Common myeloid progenitor, CD34-positive (primary cell): Measurements from ENCODE around the gene BCORL1.

Experiments used
- CTCF ChIA-PET: fragments of 350-600 bp; sonication (Branson Sonifier 250); formaldehyde crosslinking; loops from one replicate; lab custom pipeline; 2021; ENCODE audit warnings: antibody characterized with exemption; lab: Charles Lee
- POLR2A ChIA-PET: fragments of 350-600 bp; sonication (Branson Sonifier 250); formaldehyde crosslinking; loops from one replicate; lab custom pipeline; 2021; ENCODE audit warnings: antibody characterized with exemption; lab: Charles Lee
- DNase-seq, 3 donors: peaks; one replicate each; pipeline versions ENCODE4 v3.0.0 to v3.0.0-alpha.2; 2013
- H3K27ac ChIP-seq, 2 experiments: 1 replicate in 1 of 2; 2 replicates in 1 of 2; pipeline ENCODE4 v1.7.0; 2013; ENCODE audit warnings: inconsistent platforms in 2 of 2, low read length in 2 of 2, mild to moderate bottlenecking in 2 of 2, low read depth in 1 of 2, moderate library complexity in 1 of 2; ENCODE audit not compliant: severe bottlenecking in 2 of 2, insufficient read depth in 1 of 2, poor library complexity in 1 of 2
- H3K27me3 ChIP-seq, 5 experiments: replicated peaks in 2 of 5; 1 replicate in 3 of 5; 2 replicates in 2 of 5; pipeline versions ENCODE4 v1.6.1 to v1.7.0; 2013; ENCODE audit warnings: low read length in 4 of 5, mild to moderate bottlenecking in 2 of 5, moderate library complexity in 2 of 5, inconsistent platforms in 1 of 5; ENCODE audit not compliant: insufficient read depth in 5 of 5, control insufficient read depth in 4 of 5
- H3K36me3 ChIP-seq, 4 experiments: 1 replicate in 2 of 4; 2 replicates in 2 of 4; pipeline versions ENCODE4 v1.6.1 to v1.7.0; 2013; ENCODE audit warnings: low read length in 3 of 4, control low read depth in 1 of 4, mild to moderate bottlenecking in 1 of 4; ENCODE audit not compliant: control insufficient read depth in 4 of 4, insufficient read depth in 4 of 4
- H3K4me1 ChIP-seq, 4 experiments: 1 replicate in 3 of 4; 2 replicates in 1 of 4; pipeline versions ENCODE4 v1.6.1 to v1.7.1; 2013; ENCODE audit warnings: low read length in 3 of 4, mild to moderate bottlenecking in 3 of 4, control low read depth in 1 of 4, inconsistent platforms in 1 of 4, moderate library complexity in 1 of 4; ENCODE audit not compliant: control insufficient read depth in 4 of 4, insufficient read depth in 4 of 4; ENCODE audit errors: control extremely low read depth in 1 of 4
- H3K4me3 ChIP-seq, 7 experiments: 1 replicate in 4 of 7; 2 replicates in 3 of 7; pipeline versions ENCODE4 v1.5.1 to v1.7.0; 2013; ENCODE audit warnings: mild to moderate bottlenecking in 7 of 7, low read length in 6 of 7, moderate library complexity in 6 of 7, inconsistent platforms in 2 of 7, low read depth in 2 of 7, control low read depth in 1 of 7; ENCODE audit not compliant: insufficient read depth in 4 of 7, control insufficient read depth in 1 of 7; ENCODE audit errors: extremely low read depth in 1 of 7
- H3K9me3 ChIP-seq, 5 experiments: 1 replicate in 4 of 5; 2 replicates in 1 of 5; pipeline versions ENCODE4 v1.6.1 to v1.7.1; 2013; ENCODE audit warnings: low read length in 4 of 5, mild to moderate bottlenecking in 2 of 5, inconsistent platforms in 1 of 5, low read depth in 1 of 5, moderate library complexity in 1 of 5; ENCODE audit not compliant: control insufficient read depth in 4 of 5, insufficient read depth in 2 of 5; ENCODE audit errors: control extremely low read depth in 1 of 5
- WGBS: methylation state at CpG from one replicate; pipeline ENCODE4 v1.1.5; 2013; ENCODE audit not compliant: insufficient coverage; 5-methylcytosine and 5-hydroxymethylcytosine counted together

Gene BCORL1

GRCh38 chrX:129955682-129956081, 26.8 kb upstream of the BCORL1 start:
- Histone ChIP-seq H3K36me3 (no peaks in the 10 kb centered on the region), H3K4me3 (no peak overlapping the region), H3K27ac (no peak overlapping the region), H3K4me1 (peaks cover 2 to 26% (median 21%) of the 10 kb centered on the region in 4 experiments), H3K27me3 (peaks cover 0 to 9% (median 0%) of the 10 kb centered on the region in 5 experiments), H3K9me3 (no peaks in the 10 kb centered on the region)
- ChIA-PET CTCF (no interaction called here), POLR2A (no interaction called here)
- 71% methylated on average over 2 of the region's 3 CpGs for WGBS
- DNase-seq, result no peak

DNA sequence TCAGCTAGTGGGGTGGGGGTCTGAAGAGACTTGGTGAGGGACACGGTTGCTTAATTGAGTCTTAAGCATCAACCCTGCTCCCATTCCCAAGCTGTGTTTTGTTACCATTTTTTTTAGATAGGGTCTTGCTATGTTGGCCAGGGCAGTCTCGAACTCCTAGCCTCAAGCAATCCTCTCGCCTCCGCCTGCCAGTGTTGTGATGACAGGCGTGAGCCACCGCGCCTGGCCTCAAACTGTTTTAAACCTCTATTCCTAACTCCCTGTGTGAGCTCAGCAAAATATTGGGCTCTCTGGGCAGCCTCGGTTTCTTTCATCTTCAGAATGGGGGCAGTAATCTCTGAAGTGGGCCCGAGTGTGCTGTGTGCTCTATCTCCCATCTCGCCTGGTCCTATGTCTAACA, 26.3 kb upstream of the BCORL1 start:
- Histone ChIP-seq H3K27ac (no peak overlapping the region), H3K4me3 (no peak overlapping the region), H3K9me3 (no peaks in the 10 kb centered on the region), H3K36me3 (no peaks in the 10 kb centered on the region), H3K4me1 (peaks cover 2 to 29% (median 22%) of the 10 kb centered on the region in 4 experiments), H3K27me3 (peaks cover 0 to 9% (median 0%) of the 10 kb centered on the region in 5 experiments)
- no peak for DNase-seq
- ChIA-PET POLR2A (no interaction called here), CTCF (no interaction called here)
- 93% methylated on average over 10 of the region's 10 CpGs for whole genome bisulfite sequencing

GRCh38 chrX:129956765-129957164, 25.7 kb upstream of the BCORL1 start:
- DNase-seq, result no peak

GRCh38 chrX:129957241-129958082, 25.0 kb upstream of the BCORL1 start:
- Histone ChIP-seq H3K27me3 (peaks cover 0 to 9% (median 0%) of the 10 kb centered on the region in 5 experiments), H3K36me3 (no peaks in the 10 kb centered on the region), H3K4me3 (peak overlapping the region in 6 of 7 experiments; percentile 37 to 64 (median 48)), H3K27ac (peak overlapping the region in 1 of 2 experiments; percentile 54), H3K4me1 (peaks cover 2 to 32% (median 22%) of the 10 kb centered on the region in 4 experiments), H3K9me3 (no peaks in the 10 kb centered on the region)
- peak; percentile 74 to 89 (median 82) for DNase-seq
- CTCF ChIA-PET, result interaction anchor here (0.6 to 2.0 kb wide), 3 partner anchors 26 to 70 kb away, joined by 3 to 5 read pairs (median 3); no protein-coding TSS in a partner anchor
- 45% methylated on average over 23 of the region's 56 CpGs for WGBS
- POLR2A ChIA-PET, result interaction anchor here (0.6 to 1.0 kb wide), 3 partner anchors 18 to 22 kb away, joined by 3 read pairs; no protein-coding TSS in a partner anchor

More at GRCh38 chrX:129956765-129957164, 25.7 kb upstream of the BCORL1 start:
- no peaks in the 10 kb centered on the region for H3K9me3 ChIP-seq
- H3K4me3 ChIP-seq, result peak overlapping the region in 3 of 7 experiments; percentile 19 to 52 (median 20)
- peaks cover 0 to 9% (median 0%) of the 10 kb centered on the region in 5 experiments for H3K27me3 ChIP-seq
- 38% methylated on average over 13 of the region's 20 CpGs for WGBS
- POLR2A ChIA-PET, result interaction anchor here (1.0 kb wide), 1 partner anchor 22 kb away, joined by 3 read pairs; no protein-coding TSS in a partner anchor
- peaks cover 2 to 33% (median 25%) of the 10 kb centered on the region in 4 experiments for H3K4me1 ChIP-seq
- CTCF ChIA-PET, result interaction anchor here (0.6 to 2.0 kb wide), 3 partner anchors 25 to 71 kb away, joined by 3 to 5 read pairs (median 3); no protein-coding TSS in a partner anchor
- no peaks in the 10 kb centered on the region for H3K36me3 ChIP-seq
- peak overlapping the region in 1 of 2 experiments; percentile 49 for H3K27ac ChIP-seq

GRCh38 chrX:129958083-129958465, 24.4 kb upstream of the BCORL1 start:
- Histone ChIP-seq H3K27me3 (peaks cover 0 to 9% (median 0%) of the 10 kb centered on the region in 5 experiments), H3K9me3 (no peaks in the 10 kb centered on the region), H3K4me3 (peak overlapping the region in 1 of 7 experiments; percentile 64), H3K4me1 (peaks cover 2 to 31% (median 21%) of the 10 kb centered on the region in 4 experiments), H3K27ac (no peak overlapping the region), H3K36me3 (no peaks in the 10 kb centered on the region)
- POLR2A ChIA-PET, result no interaction called here
- 83% methylated on average over 3 of the region's 7 CpGs for WGBS
- CTCF ChIA-PET, result interaction anchor here (1.3 to 2.0 kb wide), 3 partner anchors 25 to 57 kb away, joined by 3 to 5 read pairs (median 3); no protein-coding TSS in a partner anchor
- no peak for DNase-seq

GRCh38 chrX:129958814-129959492, 23.5 kb upstream of the BCORL1 start:
- Histone ChIP-seq H3K27me3 (peaks cover 0 to 9% (median 0%) of the 10 kb centered on the region in 5 experiments), H3K36me3 (no peaks in the 10 kb centered on the region), H3K4me1 (peaks cover 0 to 28% (median 18%) of the 10 kb centered on the region in 4 experiments), H3K27ac (no peak overlapping the region), H3K4me3 (no peak overlapping the region), H3K9me3 (no peaks in the 10 kb centered on the region)
- POLR2A ChIA-PET, result no interaction called here
- CTCF ChIA-PET, result interaction anchor here (1.3 to 2.0 kb wide), 3 partner anchors 25 to 56 kb away, joined by 3 to 5 read pairs (median 3); no protein-coding TSS in a partner anchor
- no peak for DNase-seq
- 58% methylated on average over 7 of the region's 13 CpGs for WGBS
